CD4-positive, alpha-beta T cell treated with Interferon gamma for 1 hour (primary cell): ENCODE data around the gene OR4M1.
"Not testable (repeated sequence)": the region's sequence is repeated elsewhere in the genome, so short reads cannot be mapped to it uniquely, and the experiment has no call there.

Source experiments
- DNase-seq: peaks from one replicate; pipeline ENCODE4 v3.0.0-alpha.2; 2020

OR4M1 gene

DNA sequence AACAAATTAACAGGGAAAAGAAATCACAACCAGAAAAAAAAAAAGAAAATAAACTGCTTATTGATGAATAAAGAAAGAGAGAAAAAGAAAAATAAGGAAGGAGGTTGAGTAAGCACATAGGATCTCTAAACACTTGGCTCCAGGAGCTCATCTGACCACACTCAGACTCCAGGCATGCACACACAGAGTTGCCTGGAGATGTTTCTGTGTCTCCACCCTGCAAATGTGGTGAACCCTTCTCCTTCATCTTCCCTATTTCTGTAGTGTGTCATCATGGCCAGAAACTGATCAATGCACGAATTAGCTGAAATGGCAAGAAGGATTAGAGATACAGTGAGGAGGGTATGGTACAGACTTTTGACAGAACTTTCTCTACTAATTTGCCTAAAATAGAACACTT lies 50.5 kb downstream of the OR4M1 start:
- DNase-seq = no peak

DNA sequence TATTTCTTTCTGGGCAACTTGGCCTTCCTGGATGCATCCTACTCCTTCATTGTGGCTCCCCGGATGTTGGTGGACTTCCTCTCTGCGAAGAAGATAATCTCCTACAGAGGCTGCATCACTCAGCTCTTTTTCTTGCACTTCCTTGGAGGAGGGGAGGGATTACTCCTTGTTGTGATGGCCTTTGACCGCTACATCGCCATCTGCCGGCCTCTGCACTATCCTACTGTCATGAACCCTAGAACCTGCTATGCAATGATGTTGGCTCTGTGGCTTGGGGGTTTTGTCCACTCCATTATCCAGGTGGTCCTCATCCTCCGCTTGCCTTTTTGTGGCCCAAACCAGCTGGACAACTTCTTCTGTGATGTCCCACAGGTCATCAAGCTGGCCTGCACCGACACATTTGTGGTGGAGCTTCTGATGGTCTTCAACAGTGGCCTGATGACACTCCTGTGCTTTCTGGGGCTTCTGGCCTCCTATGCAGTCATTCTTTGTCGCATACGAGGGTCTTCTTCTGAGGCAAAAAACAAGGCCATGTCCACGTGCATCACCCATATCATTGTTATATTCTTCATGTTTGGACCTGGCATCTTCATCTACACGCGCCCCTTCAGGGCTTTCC lies 54.4 kb downstream of the OR4M1 start:
- not testable (repeated sequence) for DNase-seq

DNA sequence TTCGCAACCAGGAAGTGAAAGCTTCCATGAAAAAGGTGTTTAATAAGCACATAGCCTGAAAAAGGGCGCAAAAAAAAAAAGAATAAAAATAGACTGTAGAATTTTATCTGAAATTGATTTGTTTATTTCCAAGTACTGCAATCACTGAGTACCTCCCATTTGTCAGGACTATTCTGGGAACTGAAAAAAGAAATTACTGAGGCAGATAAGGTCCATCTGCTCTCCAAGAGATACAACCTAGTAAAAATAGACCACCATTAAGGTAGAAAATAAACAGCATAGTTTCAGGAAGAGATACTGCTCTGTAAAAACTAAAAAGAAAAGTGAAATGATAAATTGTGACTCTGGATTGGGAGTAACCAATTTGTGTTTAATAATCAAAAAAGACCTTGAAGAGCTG lies 55.0 kb downstream of the OR4M1 start:
- DNase-seq = no peak
